Chondrocyte (in vitro differentiated cells): ENCODE results near the gene SNAI3. TPM values are rescaled to one million over a fixed set of nuclear protein-coding genes. Genes with fewer than 3 reads are reported as not detected.

Source experiments
- DNase-seq: peaks from one replicate; pipeline ENCODE4 v3.0.0; 2021; ENCODE audit warnings: mixed read lengths, low spot score
- H3K27ac Mint-ChIP-seq: one replicate; pipeline ENCODE4 v1.8.0; 2021; ENCODE audit warnings: mild to moderate bottlenecking, moderate library complexity, mixed read lengths; ENCODE audit not compliant: unreplicated experiment
- H3K27me3 Mint-ChIP-seq: 2 replicates; pipeline ENCODE4 v1.8.0; 2021; ENCODE audit warnings: low read depth, mixed read lengths
- H3K36me3 Mint-ChIP-seq: 2 replicates; pipeline ENCODE4 v1.8.0; 2021; ENCODE audit warnings: low read depth, mixed read lengths
- H3K4me1 Mint-ChIP-seq: 2 replicates; pipeline ENCODE4 v1.8.0; 2021; ENCODE audit warnings: low read depth, mild to moderate bottlenecking, mixed read lengths
- H3K4me3 Mint-ChIP-seq: one replicate; pipeline ENCODE4 v1.8.0; 2021; ENCODE audit warnings: mild to moderate bottlenecking, moderate library complexity, mixed read lengths; ENCODE audit not compliant: unreplicated experiment
- H3K9me3 Mint-ChIP-seq: 2 replicates; pipeline ENCODE4 v1.8.0; 2021; ENCODE audit warnings: low read depth, mixed read lengths
- total RNA-seq: library from RNA; stranded (reverse); gene quantifications from 3 replicates; pipeline ENCODE4 v1.2.1, GENCODE V29; 2021
- TF ChIP-seq, protein P1 (sequence below): fragments of 200-600 bp; sonication (generic); IDR thresholded peaks from 2 replicates; pipeline ENCODE4 v1.5.0; 2021; ENCODE audit warnings: antibody characterized with exemption, mild to moderate bottlenecking, moderate library complexity

SNAI3 gene
- total RNA-seq, 1 donor from 2014 or later: not detected

- Mint-ChIP-seq H3K27me3 (peaks cover 4% of the 10 kb centered on the region), H3K36me3 (peaks cover 6% of the 10 kb centered on the region), H3K9me3 (no peaks in the 10 kb centered on the region), H3K27ac (no peak overlapping the region), H3K4me1 (peaks cover 4% of the 10 kb centered on the region), H3K4me3 (peak overlapping the region; percentile 56)
- no peak for DNase-seq
- TF ChIP-seq, protein P1, sequence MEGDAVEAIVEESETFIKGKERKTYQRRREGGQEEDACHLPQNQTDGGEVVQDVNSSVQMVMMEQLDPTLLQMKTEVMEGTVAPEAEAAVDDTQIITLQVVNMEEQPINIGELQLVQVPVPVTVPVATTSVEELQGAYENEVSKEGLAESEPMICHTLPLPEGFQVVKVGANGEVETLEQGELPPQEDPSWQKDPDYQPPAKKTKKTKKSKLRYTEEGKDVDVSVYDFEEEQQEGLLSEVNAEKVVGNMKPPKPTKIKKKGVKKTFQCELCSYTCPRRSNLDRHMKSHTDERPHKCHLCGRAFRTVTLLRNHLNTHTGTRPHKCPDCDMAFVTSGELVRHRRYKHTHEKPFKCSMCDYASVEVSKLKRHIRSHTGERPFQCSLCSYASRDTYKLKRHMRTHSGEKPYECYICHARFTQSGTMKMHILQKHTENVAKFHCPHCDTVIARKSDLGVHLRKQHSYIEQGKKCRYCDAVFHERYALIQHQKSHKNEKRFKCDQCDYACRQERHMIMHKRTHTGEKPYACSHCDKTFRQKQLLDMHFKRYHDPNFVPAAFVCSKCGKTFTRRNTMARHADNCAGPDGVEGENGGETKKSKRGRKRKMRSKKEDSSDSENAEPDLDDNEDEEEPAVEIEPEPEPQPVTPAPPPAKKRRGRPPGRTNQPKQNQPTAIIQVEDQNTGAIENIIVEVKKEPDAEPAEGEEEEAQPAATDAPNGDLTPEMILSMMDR: no peak
Measured at GRCh38 chr16:88634141-88634993, 51.9 kb downstream of the SNAI3 start.

DNA sequence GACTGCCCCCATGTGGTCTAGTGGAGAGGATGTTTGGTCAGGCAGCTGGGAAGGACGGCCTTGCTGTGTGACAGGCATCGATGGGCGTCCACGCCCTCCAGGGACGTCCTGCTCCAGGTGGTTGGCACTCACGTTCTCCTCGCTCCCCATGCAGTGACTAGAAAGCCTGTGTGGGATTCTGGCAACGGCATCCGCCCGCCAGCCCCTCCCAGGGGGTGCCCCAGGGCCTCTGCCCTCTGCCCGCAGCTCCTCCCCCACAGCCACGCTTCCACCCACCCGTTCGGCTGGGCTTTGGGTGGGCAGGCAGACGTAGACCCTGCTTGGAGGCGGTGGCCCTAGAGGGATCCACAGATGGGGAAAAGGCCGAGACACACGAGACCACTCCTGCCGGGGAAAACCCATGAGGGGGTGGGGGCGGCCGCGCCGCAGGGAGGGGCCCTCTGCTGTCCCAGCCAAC, 52.6 kb downstream of the SNAI3 start:
- Mint-ChIP-seq H3K36me3 (peaks cover 6% of the 10 kb centered on the region), H3K27ac (no peak overlapping the region), H3K4me1 (peaks cover 4% of the 10 kb centered on the region), H3K9me3 (no peaks in the 10 kb centered on the region), H3K4me3 (no peak overlapping the region), H3K27me3 (peaks cover 4% of the 10 kb centered on the region)
- TF ChIP-seq, protein P1: peak; percentile 9
- no peak for DNase-seq

DNA sequence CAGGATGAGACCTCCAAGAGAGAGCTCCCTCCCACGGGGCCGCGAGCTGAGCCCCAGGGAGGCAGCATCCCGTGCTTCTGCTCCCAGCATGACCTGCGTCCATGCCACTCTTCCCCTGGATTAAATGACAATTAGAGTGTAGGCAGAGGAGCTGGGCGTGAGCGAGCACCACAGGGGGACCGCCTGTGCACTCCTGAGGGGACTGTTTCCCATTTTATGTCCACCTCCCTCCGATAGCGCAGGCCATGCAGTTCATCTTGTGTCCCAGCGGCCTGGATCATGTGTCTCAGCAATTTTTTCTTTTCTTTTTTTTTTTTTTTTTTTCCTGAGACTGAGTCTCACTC, 53.7 kb downstream of the SNAI3 start:
- Mint-ChIP-seq H3K27ac (no peak overlapping the region), H3K9me3 (no peaks in the 10 kb centered on the region), H3K27me3 (peaks cover under 1% of the 10 kb centered on the region), H3K4me3 (no peak overlapping the region), H3K4me1 (peaks cover 4% of the 10 kb centered on the region), H3K36me3 (peaks cover 7% of the 10 kb centered on the region)
- TF ChIP-seq, protein P1: no peak
- DNase-seq: no peak

DNA sequence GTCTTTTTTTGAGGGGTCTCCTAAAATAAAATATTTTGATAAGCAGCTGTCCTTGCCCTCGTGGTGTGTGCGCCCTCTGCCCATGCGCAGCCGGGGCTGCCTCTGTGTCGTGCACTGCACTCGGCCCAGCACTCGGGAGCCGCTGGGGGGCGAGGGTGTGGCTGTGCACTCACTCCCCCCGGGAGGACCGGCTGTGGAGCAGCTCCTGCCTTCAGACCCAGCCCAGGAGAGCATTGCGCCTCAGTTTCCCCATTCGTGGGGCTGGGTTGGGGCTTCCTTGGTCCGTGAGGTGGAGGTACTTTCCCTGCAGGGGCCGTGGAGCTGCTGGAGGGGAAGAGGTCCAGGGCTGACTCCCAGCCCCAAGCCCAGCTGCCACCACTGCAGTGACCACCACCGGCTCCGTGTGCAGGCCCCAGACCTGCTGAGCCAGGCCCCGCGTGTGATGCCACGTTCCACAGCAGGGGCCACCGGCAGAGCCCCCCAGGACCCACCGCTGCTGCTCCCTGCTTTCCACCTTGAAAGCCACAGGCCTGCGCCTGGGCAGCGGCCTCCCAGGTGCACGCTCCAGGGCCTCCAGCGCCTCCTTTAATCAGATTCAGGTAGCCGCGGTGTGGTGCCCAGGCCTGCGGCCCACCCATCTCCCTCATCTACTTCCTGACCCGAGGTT, 54.3 kb downstream of the SNAI3 start:
- Mint-ChIP-seq H3K9me3 (no peaks in the 10 kb centered on the region), H3K36me3 (peaks cover 10% of the 10 kb centered on the region), H3K4me1 (peaks cover 4% of the 10 kb centered on the region), H3K27me3 (no peaks in the 10 kb centered on the region), H3K4me3 (no peak overlapping the region), H3K27ac (no peak overlapping the region)
- DNase-seq: no peak
- TF ChIP-seq, protein P1: no peak

DNA sequence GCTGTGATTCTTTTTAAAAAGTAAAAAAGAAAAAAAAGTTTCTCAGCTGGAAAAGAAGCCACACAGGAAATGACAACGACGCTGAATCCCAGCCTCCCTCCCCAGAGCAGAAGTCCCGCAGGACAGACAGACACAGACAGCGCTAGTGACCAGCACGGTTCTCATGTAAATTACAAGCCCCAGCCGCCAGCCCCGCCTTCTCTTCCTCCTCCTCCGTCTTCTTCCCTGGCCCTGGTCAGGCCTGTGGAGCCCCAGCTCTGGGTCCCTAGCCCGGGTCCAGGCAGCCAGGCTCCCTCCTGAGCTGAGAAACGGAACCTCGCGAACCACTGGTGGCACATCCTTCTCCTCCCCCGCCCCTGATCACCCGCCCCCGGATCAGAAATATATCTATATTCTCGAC, 54.9 kb downstream of the SNAI3 start:
- Mint-ChIP-seq H3K36me3 (peaks cover 11% of the 10 kb centered on the region), H3K4me1 (peaks cover 4% of the 10 kb centered on the region), H3K27me3 (no peaks in the 10 kb centered on the region), H3K9me3 (no peaks in the 10 kb centered on the region), H3K4me3 (no peak overlapping the region), H3K27ac (no peak overlapping the region)
- TF ChIP-seq, protein P1: no peak
- DNase-seq: no peak
